Endodermal cell (in vitro differentiated cells): Measurements from ENCODE around the gene OVCA2. TPM values are rescaled to one million over a fixed set of nuclear protein-coding genes. Genes with fewer than 3 reads are reported as not detected.

Experiments used
- DNase-seq: peaks from one replicate; pipeline ENCODE4 v3.0.0-alpha.2; 2017
- H3K27ac ChIP-seq: 2 replicates; pipeline ENCODE4 v1.5.1; 2013; ENCODE audit warnings: mild to moderate bottlenecking, low read depth, low read length, moderate library complexity
- H3K27me3 ChIP-seq: 2 replicates; pipeline ENCODE4 v1.6.1; 2013; ENCODE audit warnings: mild to moderate bottlenecking, low read length, moderate library complexity; ENCODE audit not compliant: insufficient read depth, control insufficient read depth, poor library complexity, severe bottlenecking
- H3K36me3 ChIP-seq: 2 replicates; pipeline ENCODE4 v1.7.0; 2013; ENCODE audit warnings: mild to moderate bottlenecking, low read length, moderate library complexity; ENCODE audit not compliant: control insufficient read depth, insufficient read depth
- H3K4me1 ChIP-seq: one replicate; pipeline ENCODE4 v1.7.0; 2013; ENCODE audit warnings: low read length; ENCODE audit not compliant: control insufficient read depth, insufficient read depth
- H3K4me3 ChIP-seq: 2 replicates; pipeline ENCODE4 v1.5.1; 2013; ENCODE audit warnings: mild to moderate bottlenecking, low read length, moderate library complexity
- H3K9ac ChIP-seq: 2 replicates; pipeline ENCODE4 v1.6.1; 2013; ENCODE audit warnings: mild to moderate bottlenecking, low read length, moderate library complexity; ENCODE audit not compliant: poor library complexity, severe bottlenecking; ENCODE audit errors: extremely low read depth
- H3K9me3 ChIP-seq: 2 replicates; pipeline ENCODE4 v1.6.1; 2013; ENCODE audit warnings: mild to moderate bottlenecking, low read length, moderate library complexity; ENCODE audit not compliant: control insufficient read depth
- H3K27ac Mint-ChIP-seq: 2 replicates; pipeline ENCODE4 v1.8.0; 2020; ENCODE audit warnings: mixed read lengths
- H3K27me3 Mint-ChIP-seq: 2 replicates; pipeline ENCODE4 v1.8.0; 2021; ENCODE audit warnings: mild to moderate bottlenecking, mixed read lengths; ENCODE audit not compliant: insufficient read depth
- H3K36me3 Mint-ChIP-seq: 2 replicates; pipeline ENCODE4 v1.8.0; 2020; ENCODE audit warnings: low read depth, mixed read lengths
- H3K4me1 Mint-ChIP-seq: 2 replicates; pipeline ENCODE4 v1.8.0; 2020; ENCODE audit warnings: mixed read lengths
- H3K4me3 Mint-ChIP-seq: 2 replicates; pipeline ENCODE4 v1.8.0; 2020; ENCODE audit warnings: mild to moderate bottlenecking, moderate library complexity, mixed read lengths
- H3K9me3 Mint-ChIP-seq: 2 replicates; pipeline ENCODE4 v1.8.0; 2020; ENCODE audit warnings: mild to moderate bottlenecking, mixed read lengths
- CTCF ChIP-seq: fragments of 200-600 bp; sonication (generic); conservative IDR thresholded peaks from 2 replicates; pipeline ENCODE4 v1.5.0; 2021; ENCODE audit warnings: antibody characterized with exemption, mild to moderate bottlenecking
- WGBS, 2 experiments: methylation state at CpG; one replicate each; pipeline versions ENCODE4 v1.1.5 to v1.1.7; 2013; ENCODE audit warnings: missing lambda C conversion rate in 2 of 2, mixed read lengths in 1 of 2; ENCODE audit not compliant: insufficient coverage in 1 of 2, insufficient read length in 1 of 2; 5-methylcytosine and 5-hydroxymethylcytosine counted together
- total RNA-seq, 2 donors: library from RNA; stranded (reverse); fragmentation: NEBNext Ultra II Directional in 1 of 2; extraction: Animal tissue kit (Norgen Biotek cat#: 25700) in 1 of 2; gene quantifications; 2 replicates in 1 of 2; 3 replicates in 1 of 2; pipeline ENCODE4 v1.2.1, GENCODE V29; 2021

The OVCA2 gene
- total RNA-seq, 2 donors from 2014 or later: 19.8 to 27.5 TPM

GRCh38 chr17:2028234-2028614 is 13.6 kb upstream of the OVCA2 start:
- TF ChIP-seq CTCF: no peak
- no peaks in the 10 kb centered on the region for H3K36me3 Mint-ChIP-seq
- peaks cover 56% of the 10 kb centered on the region for H3K27me3 Mint-ChIP-seq
- peaks cover 7% of the 10 kb centered on the region for H3K4me1 Mint-ChIP-seq
- no peak overlapping the region for H3K4me3 Mint-ChIP-seq
- Histone ChIP-seq H3K27ac (no peak overlapping the region), H3K4me1 (peaks cover 4% of the 10 kb centered on the region), H3K4me3 (no peak overlapping the region), H3K27me3 (no peaks in the 10 kb centered on the region), H3K36me3 (no peaks in the 10 kb centered on the region), H3K9ac (no peak overlapping the region), H3K9me3 (no peaks in the 10 kb centered on the region)
- H3K27ac Mint-ChIP-seq: no peak overlapping the region
- WGBS, 2 experiments: 90 to 92% methylated on average over 5 of the region's 5 CpGs
- peaks cover 4% of the 10 kb centered on the region for H3K9me3 Mint-ChIP-seq
- no peak for DNase-seq

- TF ChIP-seq CTCF: no peak
- H3K36me3 ChIP-seq: no peaks in the 10 kb centered on the region
- Mint-ChIP-seq H3K4me3 (no peak overlapping the region), H3K27me3 (peaks cover 54% of the 10 kb centered on the region), H3K4me1 (peaks cover 5% of the 10 kb centered on the region), H3K9me3 (peaks cover 4% of the 10 kb centered on the region), H3K27ac (no peak overlapping the region), H3K36me3 (no peaks in the 10 kb centered on the region)
- peaks cover 4% of the 10 kb centered on the region for H3K4me1 ChIP-seq
- H3K27me3 ChIP-seq: no peaks in the 10 kb centered on the region
- H3K9me3 ChIP-seq: no peaks in the 10 kb centered on the region
- no peak overlapping the region for H3K4me3 ChIP-seq
- DNase-seq: no peak
- H3K9ac ChIP-seq: no peak overlapping the region
- WGBS, 2 experiments: 49 to 62% methylated on average over 5 to 6 of the region's 6 CpGs
- H3K27ac ChIP-seq: no peak overlapping the region
These were observed 13.1 kb upstream of the OVCA2 start for GRCh38 chr17:2028737-2029136.

- Histone ChIP-seq H3K27me3 (no peaks in the 10 kb centered on the region), H3K9me3 (no peaks in the 10 kb centered on the region), H3K36me3 (no peaks in the 10 kb centered on the region), H3K9ac (peak within 1 kb of the TSS; percentile 59), H3K4me1 (peaks cover 4% of the 10 kb centered on the region), H3K4me3 (peak within 1 kb of the TSS; percentile 97), H3K27ac (no peak within 1 kb of the TSS)
- H3K27ac Mint-ChIP-seq: peak within 1 kb of the TSS; percentile 88
- TF ChIP-seq CTCF: no peak
- peak; percentile 98 for DNase-seq
- 1 to 2% methylated on average over 29 to 59 of the region's 59 CpGs for WGBS, 2 experiments
- peaks cover 5% of the 10 kb centered on the region for H3K4me1 Mint-ChIP-seq
- peaks cover 46% of the 10 kb centered on the region for H3K27me3 Mint-ChIP-seq
- H3K4me3 Mint-ChIP-seq: peak within 1 kb of the TSS; percentile 94
- H3K9me3 Mint-ChIP-seq: peaks cover 4% of the 10 kb centered on the region
- H3K36me3 Mint-ChIP-seq: no peaks in the 10 kb centered on the region
These were observed 11.7 kb upstream of the OVCA2 start, which contains the start of gene DPH1 for GRCh38 chr17:2029911-2030778. Gene DPH1 (plus strand): TSS chr17:2030153. CDS start chr17:2030170, 17 bp downstream.
